Activated CD4-positive, alpha-beta T cell treated with anti-CD3 and anti-CD28 coated beads for 1 hour (primary cell): ENCODE results near the gene CD7.

Source experiments
- DNase-seq: peaks from one replicate; pipeline ENCODE4 v3.0.0-alpha.2; 2020

CD7 gene

DNA sequence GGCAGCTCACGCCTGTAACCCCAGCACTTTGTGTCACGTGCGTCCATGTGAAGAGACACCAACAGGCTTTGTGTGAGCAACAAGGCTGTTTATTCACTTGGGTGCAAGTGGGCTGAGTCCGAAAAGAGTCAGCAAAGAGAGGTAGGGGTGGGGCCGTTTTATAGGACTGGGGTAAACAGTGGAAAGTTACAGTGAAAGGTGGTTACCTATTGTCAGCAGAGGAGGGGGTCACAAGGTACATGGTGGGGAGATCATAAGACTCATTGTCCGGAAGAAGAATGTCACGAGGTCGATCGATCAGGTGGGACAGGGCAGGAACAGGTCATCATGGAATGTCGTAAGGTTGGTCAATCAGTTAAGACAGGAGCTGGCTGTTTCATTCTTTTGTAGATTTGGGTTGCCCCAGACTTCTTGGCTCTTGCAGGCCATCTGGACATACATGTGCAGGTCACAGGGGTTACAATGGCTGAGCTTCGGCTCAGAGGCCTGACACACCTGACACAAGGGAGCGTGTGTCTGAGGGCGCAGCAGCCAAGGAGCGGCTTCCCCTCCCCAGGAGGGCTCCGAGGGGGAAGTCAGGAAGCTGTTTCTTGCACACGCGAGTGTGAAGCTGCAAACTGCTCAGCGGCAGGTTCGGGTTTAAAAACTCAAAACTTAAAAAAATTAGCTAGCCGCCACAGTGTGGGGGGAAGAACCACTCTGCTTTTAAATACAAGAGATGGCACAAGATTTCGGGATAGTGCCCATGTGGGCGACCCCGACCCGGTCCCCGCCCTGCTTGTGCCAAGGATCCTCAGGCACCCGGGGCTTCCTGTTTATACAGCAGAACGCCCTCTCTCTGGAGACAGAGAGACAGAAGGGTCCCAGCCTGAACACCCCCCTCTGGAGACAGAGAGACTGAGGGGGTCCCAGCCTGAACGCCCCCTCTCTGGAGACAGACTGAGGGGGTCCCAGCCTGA is 29.2 kb upstream of the CD7 start:
- DNase-seq: no peak

DNA sequence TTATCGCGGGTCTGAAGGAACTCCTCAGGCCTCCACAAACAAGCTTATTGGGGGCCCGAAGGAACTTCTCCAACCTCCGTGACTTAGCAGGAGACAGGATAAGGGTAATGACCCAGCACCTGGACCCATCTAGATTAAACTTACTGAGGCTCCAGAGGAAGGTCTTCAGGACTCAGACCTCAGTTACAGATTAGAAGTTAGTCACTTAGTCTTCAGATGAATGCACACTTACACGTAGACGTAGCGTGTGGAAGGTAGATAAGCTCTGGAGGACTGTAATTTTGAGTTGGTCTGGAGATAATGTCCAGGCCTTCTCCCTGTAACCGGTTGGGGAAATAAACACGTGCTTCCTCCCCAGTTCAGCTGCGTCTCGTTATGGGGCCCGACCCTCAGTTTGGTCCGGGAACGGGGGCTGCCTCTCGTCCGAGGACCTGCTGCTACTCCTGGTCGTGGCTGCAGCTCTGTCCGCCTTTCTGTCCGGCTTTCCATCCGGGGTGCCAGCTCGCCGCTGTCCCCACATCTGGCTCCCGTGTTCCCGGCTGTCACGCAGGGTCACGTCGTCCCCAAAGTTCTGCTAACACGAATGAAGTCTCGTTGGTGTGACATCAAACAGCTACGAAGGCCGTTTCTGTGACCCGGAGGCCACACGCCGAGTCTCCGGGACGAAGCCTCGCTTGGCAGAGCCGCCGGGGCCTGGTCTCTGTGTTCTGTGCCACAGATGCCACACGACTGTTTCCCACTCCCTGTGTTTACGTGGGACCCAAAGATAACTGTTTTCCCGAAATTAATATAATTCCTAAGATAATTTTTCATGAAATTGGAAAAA is 28.0 kb upstream of the CD7 start:
- DNase-seq: no peak

DNA sequence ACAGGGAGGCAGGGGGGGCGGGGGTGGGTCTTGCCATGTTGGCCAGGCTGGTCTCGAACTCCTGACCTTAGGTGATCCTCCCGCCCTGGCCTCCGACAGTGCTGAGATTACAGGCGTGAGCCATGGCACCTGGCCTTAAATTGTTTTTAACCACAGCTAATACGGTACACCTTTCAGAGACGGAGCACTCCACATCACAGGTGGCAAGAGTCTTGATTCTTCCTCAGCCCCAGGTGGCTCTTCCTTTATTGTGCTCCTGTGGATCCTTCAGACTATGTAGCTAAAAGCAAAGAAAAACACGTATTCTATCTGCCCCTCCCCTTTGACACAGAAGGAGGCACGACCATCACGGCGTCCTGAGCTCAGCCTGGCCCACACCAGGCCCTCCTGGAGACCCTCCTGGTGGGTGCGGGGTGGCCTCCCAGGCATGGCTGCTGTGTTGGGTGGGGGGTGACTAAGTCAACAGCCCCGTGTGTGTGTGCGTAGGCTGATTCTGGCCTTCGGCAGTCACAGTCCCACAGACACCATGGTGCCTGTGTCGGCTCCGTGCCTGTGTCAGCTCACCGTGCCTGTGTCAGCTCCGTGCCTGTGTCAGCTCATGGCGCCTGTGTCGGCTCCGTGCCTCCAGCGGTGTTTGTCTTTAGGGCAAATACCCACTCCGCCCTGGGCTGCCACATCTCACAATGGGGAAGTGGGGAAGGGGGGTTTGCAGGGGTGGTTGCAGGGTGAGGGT is 26.9 kb upstream of the CD7 start:
- no peak for DNase-seq

DNA sequence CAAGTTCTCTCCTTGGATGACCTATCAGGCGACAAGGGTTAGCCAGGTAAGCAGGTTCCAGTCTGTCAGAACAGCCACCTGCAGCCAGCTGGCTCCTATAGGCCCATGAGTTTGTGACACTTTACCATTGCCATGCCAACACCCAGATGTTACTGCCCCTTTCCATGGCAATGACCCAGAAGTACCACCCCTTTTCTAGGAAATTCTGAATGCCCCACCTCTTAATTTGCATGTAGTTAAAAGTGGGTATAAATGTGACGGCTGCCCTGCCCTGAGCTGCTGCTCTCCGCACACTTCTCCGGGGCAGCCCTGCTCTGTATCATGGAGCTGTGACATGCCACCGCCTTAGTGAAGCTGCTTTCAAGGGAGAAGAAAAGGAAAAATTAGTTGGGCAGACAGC is 26.2 kb upstream of the CD7 start:
- DNase-seq: no peak

DNA sequence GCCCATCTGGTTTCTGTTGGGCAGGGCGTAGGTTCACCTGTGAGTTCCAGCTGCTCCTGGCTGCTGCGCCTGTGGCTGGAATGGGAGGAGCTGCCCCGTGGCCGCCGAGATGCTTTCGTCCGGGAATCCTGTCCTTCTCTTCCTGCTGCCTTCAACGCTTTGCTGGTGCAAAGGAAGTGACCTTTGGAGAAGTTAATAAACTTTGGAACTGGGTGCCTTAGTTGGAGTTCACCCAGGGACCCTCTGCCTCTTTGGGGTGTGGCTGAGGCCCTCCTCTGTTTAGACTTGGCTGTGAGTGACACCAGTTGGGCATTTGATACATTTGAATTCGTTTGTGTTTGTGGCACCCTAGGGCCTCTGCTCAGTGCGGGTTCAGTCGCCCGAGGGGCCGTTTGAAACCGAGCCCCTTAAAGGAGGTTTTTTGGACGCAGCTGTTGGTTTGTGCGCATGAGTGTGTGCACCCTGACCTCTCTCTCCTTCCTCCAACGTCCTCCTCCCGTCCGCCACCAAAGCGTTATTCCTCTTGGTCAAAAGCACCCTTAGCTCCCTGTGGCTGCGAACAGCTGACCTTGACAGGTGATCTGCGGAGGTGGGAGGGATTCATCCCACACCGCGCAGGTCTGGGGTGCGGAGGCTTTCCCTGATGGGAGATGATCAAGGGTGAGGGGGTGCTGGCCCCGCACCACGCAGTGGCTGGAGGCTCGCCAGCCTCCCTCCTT is 25.1 kb upstream of the CD7 start:
- DNase-seq: no peak

DNA sequence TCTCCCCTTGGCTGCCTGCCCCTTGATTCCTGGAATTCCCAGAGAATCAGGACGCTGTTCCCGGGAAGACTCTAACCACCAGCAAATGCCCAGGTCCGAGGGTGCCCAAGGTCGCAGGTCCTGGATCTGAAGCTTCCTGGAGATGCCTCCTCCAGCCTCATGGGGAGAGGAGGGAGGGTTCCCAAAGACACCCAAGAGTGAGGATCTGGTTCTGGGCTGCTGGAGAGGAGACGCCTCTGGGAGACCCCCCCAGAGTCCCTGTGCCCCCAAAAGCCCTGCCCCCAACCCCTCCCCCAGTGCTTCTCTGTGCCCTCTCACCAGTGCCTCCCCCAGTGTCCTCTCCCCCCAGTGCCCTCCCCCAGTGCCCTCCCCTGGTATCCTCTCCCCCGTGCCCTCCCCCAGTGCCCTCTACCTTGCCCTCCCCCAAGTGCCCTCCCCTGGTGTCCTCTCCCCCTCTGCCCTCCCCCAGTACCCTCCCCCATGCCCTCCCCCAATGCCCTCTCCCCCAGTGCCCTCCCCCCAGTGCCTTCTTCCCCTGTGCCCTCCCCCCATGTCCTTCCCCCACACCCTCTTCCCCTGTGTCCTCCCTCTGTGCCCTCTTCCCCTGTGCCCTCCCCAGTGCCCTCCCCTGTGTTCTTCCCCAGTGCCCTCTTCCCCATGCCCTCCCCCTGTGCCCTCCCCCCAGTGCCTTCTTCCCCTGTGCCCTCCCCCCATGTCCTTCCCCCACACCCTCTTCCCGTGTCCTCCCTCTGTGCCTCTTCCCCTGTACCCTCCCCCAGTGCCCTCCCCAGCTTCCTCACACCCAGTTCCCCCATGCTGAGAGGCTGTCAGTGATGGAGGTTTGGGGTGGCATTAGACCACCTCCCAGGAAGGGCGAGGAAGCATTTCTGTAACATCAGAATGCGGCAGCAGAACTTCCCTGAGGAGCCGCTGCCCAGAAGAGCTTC is 22.5 kb upstream of the CD7 start:
- DNase-seq: no peak

DNA sequence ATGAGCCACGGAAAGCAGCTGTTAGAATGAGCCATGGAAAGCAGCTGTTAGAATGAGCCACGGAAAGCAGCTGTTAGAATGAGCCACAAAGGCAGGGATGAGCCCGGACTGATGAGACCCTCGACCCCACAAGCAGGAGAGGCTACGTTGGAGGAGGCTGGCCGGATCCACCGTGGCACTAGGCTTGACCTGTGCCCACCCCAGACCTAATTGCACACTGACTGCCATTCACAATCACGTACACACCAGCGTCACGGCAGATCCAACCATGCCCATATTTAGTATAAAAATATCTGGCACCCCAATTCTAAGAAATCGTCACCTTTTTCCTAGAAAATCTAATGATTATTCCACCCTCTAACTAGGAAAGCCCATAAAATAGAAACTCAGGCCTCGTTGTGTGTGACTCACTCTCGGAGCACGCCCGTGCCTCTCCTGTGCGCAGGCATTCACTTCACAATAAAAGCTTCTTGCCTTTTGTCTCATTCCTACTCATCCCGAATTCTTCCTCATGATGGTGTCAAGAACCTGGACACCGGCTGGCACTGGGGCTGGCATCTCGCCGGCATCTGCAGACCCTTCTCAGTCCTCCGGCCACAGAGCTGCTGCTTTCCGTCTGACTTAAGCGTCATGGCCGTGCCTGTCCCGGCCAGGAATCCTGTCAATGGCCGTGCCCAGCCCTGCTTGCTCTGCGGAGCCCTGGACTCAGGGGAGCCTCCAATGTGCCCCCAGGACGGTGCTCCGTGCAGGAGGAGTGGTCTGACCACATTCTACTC is 21.6 kb upstream of the CD7 start:
- no peak for DNase-seq

DNA sequence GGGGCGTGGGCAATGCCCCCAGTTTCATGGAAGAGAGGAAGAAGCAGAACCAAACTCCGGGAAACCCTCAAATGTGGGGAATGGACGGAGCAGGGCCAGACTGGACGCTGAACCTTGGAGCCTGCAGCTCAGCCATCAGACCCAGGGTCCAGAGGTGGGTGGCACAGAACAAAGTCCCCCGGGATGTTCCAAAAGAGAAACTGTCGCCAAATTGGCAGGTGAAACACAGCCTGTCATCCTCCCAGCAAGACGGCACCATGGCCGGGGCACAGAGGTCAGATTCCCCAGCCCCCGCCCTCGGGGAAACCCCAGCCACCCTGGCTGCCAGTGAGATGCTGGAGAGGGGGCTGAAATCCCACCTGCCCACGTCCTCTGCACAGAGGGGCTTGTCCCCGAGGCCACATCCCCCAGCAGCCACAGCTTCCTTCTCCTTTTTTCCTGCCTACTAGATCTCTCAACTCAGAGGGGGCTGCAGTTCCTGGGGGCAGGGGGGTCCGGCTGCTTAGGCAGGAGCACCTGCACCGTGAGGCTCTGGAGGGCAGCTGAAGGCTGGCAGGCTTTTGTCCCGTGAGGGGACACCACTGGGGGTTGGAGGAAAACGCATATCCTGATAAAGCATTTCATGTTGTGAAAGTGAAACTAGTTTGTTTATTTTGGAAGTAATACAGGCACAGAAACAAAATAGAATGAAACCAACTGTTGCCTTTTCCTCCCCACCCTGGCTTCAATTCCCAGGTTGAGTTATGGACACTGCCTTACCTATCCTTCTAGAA is 17.4 kb upstream of the CD7 start:
- DNase-seq: no peak

DNA sequence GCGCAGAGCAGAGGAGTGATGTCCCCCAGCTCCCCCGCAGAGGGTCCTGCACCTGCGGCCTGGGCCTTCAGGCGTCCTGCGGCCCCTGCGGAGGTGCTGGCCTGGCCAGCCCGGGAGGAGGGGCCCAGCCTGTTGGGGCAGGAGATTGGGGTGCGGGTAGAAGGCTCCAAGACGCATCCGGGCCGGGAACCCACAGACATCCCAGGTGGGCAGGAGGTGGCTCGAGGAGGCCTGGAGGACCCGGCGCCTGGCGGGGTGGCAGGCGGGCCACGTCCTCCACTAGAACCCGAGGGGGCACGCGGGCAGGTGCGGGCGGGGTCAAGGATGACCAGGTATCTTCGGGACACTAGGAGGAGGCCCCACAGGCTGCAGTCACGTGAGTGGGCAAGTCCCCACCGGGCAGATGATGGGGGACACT is 16.8 kb upstream of the CD7 start:
- no peak for DNase-seq

DNA sequence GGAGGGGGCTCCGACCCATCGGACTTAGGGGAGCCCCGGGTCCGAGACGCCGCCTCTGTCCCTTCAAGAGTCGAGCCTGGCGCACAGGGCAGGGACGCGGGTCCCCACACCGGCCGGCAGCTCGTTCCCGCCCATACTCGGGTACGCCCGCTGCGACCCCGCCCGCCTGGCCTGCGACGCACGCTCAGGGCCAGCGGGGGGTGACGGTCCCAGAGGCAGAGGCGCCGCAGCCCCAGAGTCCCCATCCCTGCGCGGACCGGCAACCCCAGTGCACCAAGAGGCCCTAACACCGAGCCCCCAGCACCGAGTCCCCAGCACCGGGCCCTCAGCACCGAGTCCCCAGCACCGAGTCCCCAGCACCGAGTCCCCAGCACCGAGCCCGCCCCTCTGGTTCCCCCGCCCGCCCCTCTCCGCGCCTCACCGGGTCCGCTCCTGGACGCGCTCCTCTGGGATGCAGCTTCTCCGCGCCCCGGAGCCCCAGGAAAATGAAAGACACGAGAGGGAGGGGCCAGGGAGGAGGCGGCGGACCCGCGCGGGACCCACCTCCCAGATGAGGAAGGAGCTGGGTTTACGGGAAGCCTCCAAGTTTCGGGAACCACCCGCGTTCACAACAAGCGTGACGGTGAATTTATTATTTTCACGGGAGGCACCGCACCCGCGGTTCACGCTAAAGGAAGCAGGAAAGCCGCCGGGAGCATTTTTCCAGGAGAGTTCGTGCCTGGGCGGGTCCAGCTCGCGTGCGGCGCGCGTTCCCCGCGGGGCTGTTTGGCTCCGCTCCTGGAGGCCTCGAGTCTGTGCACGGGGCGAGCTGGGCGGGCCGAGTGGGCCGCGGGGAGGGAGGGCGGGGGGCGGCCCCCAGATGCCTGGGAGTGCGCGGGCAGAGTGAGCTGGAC is 16.1 kb upstream of the CD7 start, which contains the start of gene SECTM1:
Gene SECTM1 (minus strand): TSS at position 488 of the 893 bp plus-strand sequence. CDS start 6,526 bp downstream, outside the sequence.
- DNase-seq: no peak

DNA sequence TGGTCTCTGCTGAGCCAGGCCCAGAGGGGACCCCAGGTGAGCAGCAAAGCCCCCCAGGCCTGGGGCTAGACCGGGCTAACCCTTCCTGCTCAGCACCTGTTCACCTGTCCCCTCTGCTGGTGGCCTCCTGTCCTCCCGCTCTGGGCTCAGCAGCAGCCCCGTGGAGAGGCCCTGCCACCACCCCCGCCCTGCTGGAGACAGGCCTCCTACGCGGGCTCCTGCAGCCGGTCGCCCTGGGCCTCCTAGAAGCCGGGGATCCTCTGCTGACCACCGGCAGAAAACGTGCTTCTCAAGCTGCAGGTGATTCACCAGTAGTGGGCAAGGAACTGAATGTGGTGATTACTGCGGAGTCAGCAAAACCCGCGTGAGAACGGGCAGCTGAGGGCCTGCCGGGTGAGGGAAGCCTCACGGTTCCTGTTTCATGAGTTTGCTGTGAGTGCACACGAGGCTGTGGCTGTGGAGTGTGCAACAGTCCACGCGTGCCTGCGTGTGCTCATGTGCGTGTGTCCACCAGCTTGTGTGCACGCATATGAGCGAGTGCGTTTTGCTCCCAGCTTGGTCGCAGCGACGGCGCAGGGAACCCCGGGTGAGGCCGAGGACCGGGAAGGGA is 15.4 kb upstream of the CD7 start:
- no peak for DNase-seq

DNA sequence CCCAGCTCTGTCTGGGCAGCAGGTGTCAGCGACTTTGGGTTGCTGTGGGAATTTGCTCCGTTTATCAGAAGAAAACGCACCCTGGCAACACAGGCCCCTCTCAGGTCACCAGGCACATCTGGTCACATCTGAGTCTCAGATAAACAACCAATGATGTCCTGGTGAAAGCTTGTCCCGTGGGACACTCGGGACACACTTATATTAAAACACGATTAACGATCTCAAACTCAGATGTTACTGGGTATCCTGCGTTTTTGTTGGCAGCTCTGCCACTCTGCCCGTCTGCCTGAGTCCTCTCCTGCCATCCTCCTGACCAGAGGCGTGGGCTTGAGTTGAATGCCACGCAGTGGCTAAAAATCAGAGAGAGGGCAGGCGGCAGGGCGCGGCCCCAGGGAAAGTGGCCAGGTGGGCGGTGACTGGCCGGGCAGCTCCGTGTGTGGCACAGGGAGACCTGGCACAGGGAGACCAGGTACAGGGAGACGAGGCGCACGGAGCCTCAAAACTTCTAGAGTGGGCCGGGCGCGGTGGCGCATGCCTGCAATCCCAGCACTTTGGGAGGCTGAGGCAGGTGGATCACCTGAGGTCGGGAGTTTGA is 14.0 kb upstream of the CD7 start:
- no peak for DNase-seq

DNA sequence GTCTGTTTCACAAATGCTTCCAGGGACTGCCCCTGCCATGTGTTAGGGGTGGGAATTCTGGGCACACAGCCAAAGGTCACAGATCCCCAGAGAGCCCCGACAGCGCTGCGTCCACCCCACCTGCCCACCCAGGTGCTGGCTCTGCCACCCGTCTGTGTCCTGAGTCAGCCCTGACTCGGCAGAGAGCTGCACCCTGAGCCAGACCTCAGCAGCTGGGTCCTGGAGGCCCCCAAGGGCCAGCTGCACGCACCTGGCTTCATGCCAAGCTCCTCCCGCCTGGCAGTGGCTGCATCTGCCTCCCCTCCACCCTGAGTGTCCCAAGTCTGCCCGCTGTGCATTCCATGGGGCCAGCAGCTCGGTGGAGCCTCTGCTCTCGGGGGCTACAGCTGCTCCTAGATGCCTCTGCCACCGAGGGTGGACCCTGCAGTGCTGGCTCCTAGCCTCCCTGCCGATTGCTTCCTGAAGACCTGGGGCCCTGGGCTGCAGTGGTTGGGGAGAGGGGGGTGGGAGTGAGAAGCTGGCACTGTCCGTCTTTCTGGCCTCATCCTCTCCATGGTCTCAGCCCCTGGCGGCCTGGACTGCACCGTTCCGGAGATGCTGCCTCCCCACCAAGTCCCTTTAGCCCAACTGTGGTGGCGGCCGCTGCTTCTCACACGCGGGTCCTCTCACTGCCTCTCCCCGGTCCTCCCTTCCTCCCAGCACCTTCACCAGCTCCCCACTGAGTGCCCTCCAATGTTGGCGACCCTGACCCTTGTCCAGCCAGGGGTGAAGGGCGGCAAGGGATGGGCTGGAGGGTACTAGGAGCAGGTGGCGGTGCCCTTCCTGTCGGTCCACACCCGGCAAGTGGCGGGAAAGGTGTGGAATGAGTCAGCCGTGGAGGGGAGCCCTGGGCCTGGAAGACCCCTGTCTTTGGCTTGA is 13.2 kb upstream of the CD7 start:
- DNase-seq: no peak

DNA sequence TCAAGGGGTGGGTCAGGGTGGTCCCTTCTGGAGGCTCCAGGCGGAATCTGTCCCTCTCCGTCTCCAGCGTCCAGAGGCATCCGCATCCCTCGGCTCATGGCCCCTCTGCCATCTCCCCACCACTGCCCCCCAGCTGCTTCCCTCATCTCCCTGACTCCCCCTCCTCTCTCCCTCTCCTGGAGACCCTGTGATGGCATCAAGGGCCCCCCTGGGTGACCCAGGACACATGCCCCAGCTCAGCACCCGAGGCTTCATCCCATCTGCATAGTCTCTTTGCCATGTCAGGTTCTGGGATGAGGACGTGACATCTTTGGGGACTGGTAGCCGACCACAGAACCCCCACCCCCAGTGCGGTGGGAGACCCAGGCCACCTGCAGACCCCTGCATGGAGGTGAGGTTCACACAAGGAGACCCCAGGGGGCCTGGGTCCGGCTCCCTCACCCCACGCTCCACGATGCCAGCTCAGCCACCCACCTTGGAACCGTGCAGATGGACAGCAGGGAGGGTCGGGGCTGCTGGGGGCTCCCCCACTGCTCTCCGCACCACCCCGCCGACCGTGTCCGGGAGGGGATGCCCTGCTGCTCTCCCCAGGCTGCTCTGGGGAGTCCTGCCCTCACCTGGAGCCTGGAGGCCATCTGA is 12.4 kb upstream of the CD7 start:
- DNase-seq: no peak

DNA sequence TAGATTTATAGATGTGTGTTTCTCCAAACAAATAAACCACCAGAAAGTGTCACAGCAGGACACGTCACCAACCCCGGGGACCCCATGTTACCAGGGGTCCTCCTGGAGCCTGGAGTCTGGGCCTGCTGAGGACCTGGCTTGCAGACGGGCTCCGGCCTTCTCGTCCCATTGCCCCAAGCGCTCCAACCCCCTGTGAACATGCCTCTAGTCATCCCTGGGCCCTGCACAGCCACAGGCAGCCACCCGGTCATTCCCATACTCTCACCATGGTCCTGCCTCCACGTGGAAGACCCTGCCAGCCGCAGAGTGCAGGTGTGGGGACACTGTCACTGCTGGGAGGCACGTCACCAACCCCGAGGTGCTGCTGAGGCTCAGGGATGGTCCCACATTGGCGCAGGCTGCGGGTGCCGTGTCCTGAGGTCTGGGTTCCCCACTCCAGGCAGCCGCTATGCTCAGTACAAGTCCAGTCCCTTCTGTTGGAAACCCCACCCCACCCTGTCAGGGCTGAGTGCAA is 11.6 kb upstream of the CD7 start:
- DNase-seq: no peak
